ENCODE data around the gene CDCP1.

The CDCP1 gene

DNA sequence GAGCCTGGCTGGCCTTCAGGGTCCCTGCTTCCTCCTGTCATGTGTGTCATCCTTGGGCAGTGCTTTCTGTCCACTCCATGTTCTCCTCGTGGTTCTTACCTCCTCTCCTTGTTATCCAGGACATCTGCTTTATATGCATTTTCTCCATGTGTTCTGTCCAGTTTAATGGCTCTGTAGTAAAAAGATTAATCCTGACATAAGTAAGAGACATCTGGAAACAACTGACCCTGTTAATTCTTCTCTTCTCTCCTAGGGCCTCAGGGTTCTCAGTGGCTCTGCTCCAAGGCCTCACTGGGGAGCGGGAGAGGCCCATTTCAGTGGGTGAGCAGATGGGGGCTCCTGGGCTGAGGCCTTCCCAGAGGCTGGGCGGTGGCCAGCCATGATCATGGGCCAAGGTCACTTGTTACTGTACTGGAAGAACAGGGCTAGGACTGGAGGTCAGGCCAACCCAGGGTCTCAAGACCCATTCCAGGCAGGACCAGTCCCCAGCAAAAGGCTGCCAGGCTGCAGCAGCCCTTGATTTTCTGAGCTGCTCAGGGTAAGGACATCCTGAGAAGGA is 20.2 kb upstream of the CDCP1 start:
- TF ChIP-seq, protein P1, sequence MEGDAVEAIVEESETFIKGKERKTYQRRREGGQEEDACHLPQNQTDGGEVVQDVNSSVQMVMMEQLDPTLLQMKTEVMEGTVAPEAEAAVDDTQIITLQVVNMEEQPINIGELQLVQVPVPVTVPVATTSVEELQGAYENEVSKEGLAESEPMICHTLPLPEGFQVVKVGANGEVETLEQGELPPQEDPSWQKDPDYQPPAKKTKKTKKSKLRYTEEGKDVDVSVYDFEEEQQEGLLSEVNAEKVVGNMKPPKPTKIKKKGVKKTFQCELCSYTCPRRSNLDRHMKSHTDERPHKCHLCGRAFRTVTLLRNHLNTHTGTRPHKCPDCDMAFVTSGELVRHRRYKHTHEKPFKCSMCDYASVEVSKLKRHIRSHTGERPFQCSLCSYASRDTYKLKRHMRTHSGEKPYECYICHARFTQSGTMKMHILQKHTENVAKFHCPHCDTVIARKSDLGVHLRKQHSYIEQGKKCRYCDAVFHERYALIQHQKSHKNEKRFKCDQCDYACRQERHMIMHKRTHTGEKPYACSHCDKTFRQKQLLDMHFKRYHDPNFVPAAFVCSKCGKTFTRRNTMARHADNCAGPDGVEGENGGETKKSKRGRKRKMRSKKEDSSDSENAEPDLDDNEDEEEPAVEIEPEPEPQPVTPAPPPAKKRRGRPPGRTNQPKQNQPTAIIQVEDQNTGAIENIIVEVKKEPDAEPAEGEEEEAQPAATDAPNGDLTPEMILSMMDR (IDR thresholded peaks at IDR 0.05; ENCODE audit: extremely low read depth, insufficient read depth, missing control alignments), result no peak
- no peak for DNase-seq (ENCODE audit: low spot score)
- in situ Hi-C loops (cut with MboI; ENCODE audit: low pct_unique_long_range_greater_than_20kb, low sequenced_read_pairs, unreplicated experiment), result no loop called here

DNA sequence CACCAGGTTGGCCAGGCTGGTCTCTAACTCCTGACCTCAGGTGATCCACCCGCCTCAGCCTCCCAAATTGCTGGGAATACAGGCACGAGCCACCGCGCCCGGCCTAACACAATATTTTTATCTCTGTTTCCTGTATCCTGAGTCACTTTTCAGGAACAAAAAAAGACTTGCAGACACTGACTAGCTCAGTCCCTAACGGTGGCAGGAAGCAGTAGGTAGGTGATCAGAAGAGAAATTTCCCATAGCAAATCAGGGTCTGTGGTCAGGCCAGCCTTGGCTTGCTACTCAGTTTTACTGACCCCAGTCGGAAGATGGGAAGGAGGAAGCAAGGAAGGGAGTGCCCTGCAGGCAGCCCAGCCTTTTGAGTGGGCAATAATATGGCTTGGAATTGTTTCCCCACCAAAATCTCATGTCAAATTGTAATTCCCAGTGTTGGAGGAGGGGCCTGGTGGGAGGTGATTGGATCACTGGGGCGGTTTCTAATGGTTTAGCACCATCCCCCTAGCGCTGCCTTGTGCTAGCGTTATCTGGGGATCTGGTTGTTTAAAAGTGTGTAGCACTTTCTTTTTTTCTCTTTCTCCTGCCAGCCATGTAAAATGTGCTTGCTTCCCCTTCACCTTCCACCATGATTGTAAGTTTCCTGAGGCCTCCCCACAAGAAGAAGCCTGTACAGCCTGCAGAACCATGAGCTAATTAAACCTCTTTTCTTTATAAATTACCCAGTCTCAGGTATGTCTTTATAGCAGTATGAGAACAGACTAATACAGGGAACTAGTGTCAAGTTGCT is 19.5 kb upstream of the CDCP1 start:
- DNase-seq (ENCODE audit: low spot score), result no peak
- in situ Hi-C loops (cut with MboI; ENCODE audit: low pct_unique_long_range_greater_than_20kb, low sequenced_read_pairs, unreplicated experiment), result no loop called here
- TF ChIP-seq, protein P1 (IDR thresholded peaks at IDR 0.05; ENCODE audit: extremely low read depth, insufficient read depth, missing control alignments), result no peak

DNA sequence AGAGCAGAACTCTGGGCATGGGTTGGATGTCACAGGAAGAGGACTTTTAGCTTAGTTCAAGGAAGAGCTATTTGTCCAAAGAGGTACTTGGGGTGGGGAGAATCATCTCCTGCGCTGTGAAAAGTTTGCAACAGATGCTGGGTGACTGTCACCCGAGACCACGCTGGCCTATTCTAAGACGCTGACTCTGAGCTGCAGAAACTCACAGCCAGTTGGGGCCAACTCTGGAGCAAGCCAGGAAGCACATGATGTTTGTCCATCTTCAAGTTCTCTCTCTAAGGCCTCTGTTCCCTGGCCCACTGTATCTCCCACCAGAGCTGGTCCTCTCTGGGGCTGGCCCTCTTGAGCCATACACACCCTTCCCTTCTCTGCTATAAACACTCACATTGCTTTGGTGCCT is 17.9 kb upstream of the CDCP1 start:
- no peak for DNase-seq (ENCODE audit: low spot score)
- TF ChIP-seq, protein P1 (IDR thresholded peaks at IDR 0.05; ENCODE audit: extremely low read depth, insufficient read depth, missing control alignments), result no peak
- in situ Hi-C loops (cut with MboI; ENCODE audit: low pct_unique_long_range_greater_than_20kb, low sequenced_read_pairs, unreplicated experiment), result no loop called here

DNA sequence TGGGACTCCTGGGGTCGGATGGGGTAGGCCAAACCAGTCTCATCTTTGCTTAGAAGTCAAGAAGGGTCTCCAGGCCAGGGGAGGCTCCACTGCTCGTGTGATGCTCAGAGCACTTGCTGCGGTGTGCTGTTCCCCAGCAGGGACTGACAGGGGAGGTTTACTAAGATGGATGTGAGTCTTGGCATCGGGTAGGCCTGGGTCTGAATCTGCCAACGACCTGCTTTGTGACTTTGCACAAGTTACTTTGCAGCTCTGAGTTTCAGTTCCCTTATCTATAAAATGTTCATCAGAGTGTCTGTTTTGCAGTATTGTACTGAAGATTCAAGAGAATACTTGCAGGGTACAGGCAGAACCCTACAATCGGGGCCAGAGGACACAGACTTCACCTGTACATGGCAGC is 17.3 kb upstream of the CDCP1 start:
- TF ChIP-seq, protein P1 (IDR thresholded peaks at IDR 0.05; ENCODE audit: extremely low read depth, insufficient read depth, missing control alignments), result no peak
- DNase-seq (ENCODE audit: low spot score), result no peak
- in situ Hi-C loops (cut with MboI; ENCODE audit: low pct_unique_long_range_greater_than_20kb, low sequenced_read_pairs, unreplicated experiment), result no loop called here

DNA sequence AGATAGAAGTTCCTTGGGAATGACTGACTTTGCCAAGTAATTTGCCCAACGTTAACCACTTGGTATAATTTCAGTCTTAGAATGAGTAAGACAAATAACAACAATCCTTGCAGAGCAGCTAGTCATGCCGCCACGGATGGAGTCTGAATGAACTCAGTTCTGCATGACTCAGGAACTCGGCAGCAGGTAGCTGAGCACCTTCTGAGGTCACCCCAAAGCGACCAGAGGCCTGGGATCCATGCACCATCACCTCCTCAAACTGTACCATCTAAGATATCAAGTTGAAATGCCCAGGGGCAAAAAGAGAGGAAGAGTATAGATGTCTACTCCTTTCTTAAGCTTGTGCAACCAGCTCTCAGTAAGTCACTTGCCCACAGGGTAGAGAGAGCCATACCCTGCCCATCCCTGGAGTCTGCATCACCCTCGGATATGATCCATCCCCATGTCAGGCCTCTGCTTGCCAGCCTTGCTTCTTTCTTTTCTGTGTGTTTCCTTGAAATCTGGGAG is 8.5 kb upstream of the CDCP1 start:
- DNase-seq (ENCODE audit: low spot score), result no peak
- TF ChIP-seq, protein P1 (IDR thresholded peaks at IDR 0.05; ENCODE audit: extremely low read depth, insufficient read depth, missing control alignments), result no peak
- in situ Hi-C loops (cut with MboI; ENCODE audit: low pct_unique_long_range_greater_than_20kb, low sequenced_read_pairs, unreplicated experiment), result no loop called here

DNA sequence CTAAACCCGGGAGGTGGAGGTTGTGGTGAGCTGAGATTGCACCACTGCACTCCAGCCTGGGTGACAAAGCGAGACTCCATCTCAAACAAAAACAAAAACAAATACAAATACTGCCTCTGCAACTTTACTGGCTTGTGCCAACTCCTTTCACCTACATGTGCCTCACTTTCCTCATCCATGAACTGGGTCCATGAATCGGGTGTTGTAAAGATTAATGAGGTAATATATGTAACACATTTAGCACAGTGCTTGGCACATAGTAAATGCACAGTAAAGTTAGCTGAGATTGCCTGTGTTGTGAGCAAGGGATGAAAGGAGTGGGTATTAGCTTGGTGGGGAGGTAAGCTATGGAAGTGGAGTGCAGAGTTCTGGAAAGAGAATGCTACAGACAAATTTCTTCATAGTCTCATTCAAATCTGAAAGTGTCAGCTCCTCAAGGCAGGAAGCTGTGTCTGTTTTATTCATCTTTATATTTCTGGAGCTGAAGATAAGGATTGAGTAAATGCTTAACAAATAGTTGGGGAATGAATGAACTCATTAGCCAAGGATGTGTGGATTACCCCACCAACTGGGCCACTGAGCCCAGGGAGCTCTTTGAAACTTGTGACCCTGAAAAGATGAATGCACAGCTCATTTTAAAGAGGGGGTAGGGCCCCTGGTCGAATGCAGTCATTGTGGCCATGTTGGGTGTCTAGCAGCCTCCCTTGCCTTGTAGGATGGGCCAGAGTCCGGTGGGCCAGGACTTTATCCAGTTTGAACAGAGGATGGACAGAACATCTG is 7.7 kb upstream of the CDCP1 start:
- DNase-seq (ENCODE audit: low spot score), result no peak
- in situ Hi-C loops (cut with MboI; ENCODE audit: low pct_unique_long_range_greater_than_20kb, low sequenced_read_pairs, unreplicated experiment), result no loop called here
- TF ChIP-seq, protein P1 (IDR thresholded peaks at IDR 0.05; ENCODE audit: extremely low read depth, insufficient read depth, missing control alignments), result no peak

Data from GM13977 (cell line).